ENCODE results near the gene MAP4.

The MAP4 gene

GRCh38 chr3:47891613-47892005, 124.6 kb downstream of the MAP4 start:
- H3K36me3 ChIP-seq (ENCODE audit: control insufficient read depth, low read length), result peaks cover 5% of the 10 kb centered on the region
- H4K20me1 ChIP-seq (ENCODE audit: control insufficient read depth, insufficient read depth, low read depth, low read length), result no peaks in the 10 kb centered on the region
- H3K4me2 ChIP-seq (ENCODE audit: low read length), result no peak overlapping the region
- no peak overlapping the region for H3K27ac ChIP-seq (ENCODE audit: low read depth, low read length)
- no peaks in the 10 kb centered on the region for H3F3A ChIP-seq (ENCODE audit: control insufficient read depth, insufficient read depth)
- H3K27me3 ChIP-seq (ENCODE audit: control insufficient read depth, low read length), result no peaks in the 10 kb centered on the region
- no peak overlapping the region for H3K4me3 ChIP-seq (ENCODE audit: low read length)
- TF ChIP-seq CTCF (IDR thresholded peaks at IDR 0.05; ENCODE audit: low read depth, low read length, poor library complexity, severe bottlenecking) (no peak), EZH2phosphoT487 (IDR thresholded peaks at IDR 0.05; ENCODE audit: borderline replicate concordance, low read length) (no peak)
- no peaks in the 10 kb centered on the region for H3K79me2 ChIP-seq (ENCODE audit: control insufficient read depth, low read length)
- H3K4me1 ChIP-seq (ENCODE audit: control insufficient read depth, low read length), result no peaks in the 10 kb centered on the region
- no peaks in the 10 kb centered on the region for H3K9me3 ChIP-seq (ENCODE audit: control insufficient read depth, insufficient read depth, low read length)
- H3K9me2 ChIP-seq (replicated peaks; ENCODE audit: control insufficient read depth, low read length), result no peaks in the 10 kb centered on the region

- TF ChIP-seq EZH2phosphoT487 (IDR thresholded peaks at IDR 0.05; ENCODE audit: borderline replicate concordance, low read length), result no peak
- no peak for TF ChIP-seq CTCF (IDR thresholded peaks at IDR 0.05; ENCODE audit: low read depth, low read length, poor library complexity, severe bottlenecking)
- H3K4me3 ChIP-seq (ENCODE audit: low read length), result no peak overlapping the region
- H3K27me3 ChIP-seq (ENCODE audit: control insufficient read depth, low read length), result no peaks in the 10 kb centered on the region
- no peaks in the 10 kb centered on the region for H3K9me2 ChIP-seq (replicated peaks; ENCODE audit: control insufficient read depth, low read length)
- H3K36me3 ChIP-seq (ENCODE audit: control insufficient read depth, low read length), result peaks cover 5% of the 10 kb centered on the region
- H3K4me1 ChIP-seq (ENCODE audit: control insufficient read depth, low read length), result no peaks in the 10 kb centered on the region
- no peak overlapping the region for H3K4me2 ChIP-seq (ENCODE audit: low read length)
- H4K20me1 ChIP-seq (ENCODE audit: control insufficient read depth, insufficient read depth, low read depth, low read length), result no peaks in the 10 kb centered on the region
- no peak overlapping the region for H3K27ac ChIP-seq (ENCODE audit: low read depth, low read length)
- H3F3A ChIP-seq (ENCODE audit: control insufficient read depth, insufficient read depth), result no peaks in the 10 kb centered on the region
- no peaks in the 10 kb centered on the region for H3K9me3 ChIP-seq (ENCODE audit: control insufficient read depth, insufficient read depth, low read length)
- H3K79me2 ChIP-seq (ENCODE audit: control insufficient read depth, low read length), result no peaks in the 10 kb centered on the region
Observed at GRCh38 chr3:47890828-47891612, 125.2 kb downstream of the MAP4 start.

- no peaks in the 10 kb centered on the region for H3K79me2 ChIP-seq (ENCODE audit: control insufficient read depth, low read length)
- peaks cover 5% of the 10 kb centered on the region for H3K36me3 ChIP-seq (ENCODE audit: control insufficient read depth, low read length)
- H3K27me3 ChIP-seq (ENCODE audit: control insufficient read depth, low read length), result no peaks in the 10 kb centered on the region
- no peaks in the 10 kb centered on the region for H4K20me1 ChIP-seq (ENCODE audit: control insufficient read depth, insufficient read depth, low read depth, low read length)
- no peak overlapping the region for H3K4me3 ChIP-seq (ENCODE audit: low read length)
- no peaks in the 10 kb centered on the region for H3F3A ChIP-seq (ENCODE audit: control insufficient read depth, insufficient read depth)
- H3K9me3 ChIP-seq (ENCODE audit: control insufficient read depth, insufficient read depth, low read length), result no peaks in the 10 kb centered on the region
- H3K4me1 ChIP-seq (ENCODE audit: control insufficient read depth, low read length), result no peaks in the 10 kb centered on the region
- no peak overlapping the region for H3K27ac ChIP-seq (ENCODE audit: low read depth, low read length)
- no peak for TF ChIP-seq CTCF (IDR thresholded peaks at IDR 0.05; ENCODE audit: low read depth, low read length, poor library complexity, severe bottlenecking)
- TF ChIP-seq EZH2phosphoT487 (IDR thresholded peaks at IDR 0.05; ENCODE audit: borderline replicate concordance, low read length), result no peak
- H3K9me2 ChIP-seq (replicated peaks; ENCODE audit: control insufficient read depth, low read length), result no peaks in the 10 kb centered on the region
- H3K4me2 ChIP-seq (ENCODE audit: low read length), result no peak overlapping the region
Observed at GRCh38 chr3:47890126-47890827, 125.9 kb downstream of the MAP4 start.
